GM20000 (cell line): ENCODE data around the gene RP9.

Experiments
- DNase-seq: peaks from one replicate; pipeline ENCODE4 v3.0.0; 2012; ENCODE audit warnings: low spot score
- CTCF ChIP-seq: IDR thresholded peaks from 2 replicates; pipeline ENCODE4 v1.5.1; 2012; ENCODE audit warnings: mild to moderate bottlenecking, control low read depth; ENCODE audit errors: extremely low read depth, missing control alignments

Gene RP9

DNA sequence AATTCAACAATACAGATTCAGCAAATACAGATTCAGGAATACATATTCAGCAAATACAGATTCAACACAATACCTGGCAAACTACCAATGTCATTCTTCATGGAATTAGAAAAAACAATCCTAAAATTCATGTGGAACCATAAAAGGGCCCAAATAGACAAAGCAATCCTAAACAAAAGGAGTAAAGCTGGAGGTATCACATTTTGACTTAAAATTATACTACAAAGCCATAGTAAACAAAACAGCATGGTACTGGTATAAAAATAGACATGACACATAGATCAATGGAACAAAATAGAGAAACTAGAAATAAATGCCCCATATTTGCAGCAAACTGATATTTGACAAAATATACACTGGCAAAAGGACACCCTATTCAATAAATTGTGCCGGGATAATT lies 43.2 kb downstream of the RP9 start:
- no peak for TF ChIP-seq CTCF
- DNase-seq: no peak

- TF ChIP-seq CTCF: no peak
- peak; percentile 97 for DNase-seq
Measured at GRCh38 chr7:33062782-33063443, 46.3 kb downstream of the RP9 start.

DNA sequence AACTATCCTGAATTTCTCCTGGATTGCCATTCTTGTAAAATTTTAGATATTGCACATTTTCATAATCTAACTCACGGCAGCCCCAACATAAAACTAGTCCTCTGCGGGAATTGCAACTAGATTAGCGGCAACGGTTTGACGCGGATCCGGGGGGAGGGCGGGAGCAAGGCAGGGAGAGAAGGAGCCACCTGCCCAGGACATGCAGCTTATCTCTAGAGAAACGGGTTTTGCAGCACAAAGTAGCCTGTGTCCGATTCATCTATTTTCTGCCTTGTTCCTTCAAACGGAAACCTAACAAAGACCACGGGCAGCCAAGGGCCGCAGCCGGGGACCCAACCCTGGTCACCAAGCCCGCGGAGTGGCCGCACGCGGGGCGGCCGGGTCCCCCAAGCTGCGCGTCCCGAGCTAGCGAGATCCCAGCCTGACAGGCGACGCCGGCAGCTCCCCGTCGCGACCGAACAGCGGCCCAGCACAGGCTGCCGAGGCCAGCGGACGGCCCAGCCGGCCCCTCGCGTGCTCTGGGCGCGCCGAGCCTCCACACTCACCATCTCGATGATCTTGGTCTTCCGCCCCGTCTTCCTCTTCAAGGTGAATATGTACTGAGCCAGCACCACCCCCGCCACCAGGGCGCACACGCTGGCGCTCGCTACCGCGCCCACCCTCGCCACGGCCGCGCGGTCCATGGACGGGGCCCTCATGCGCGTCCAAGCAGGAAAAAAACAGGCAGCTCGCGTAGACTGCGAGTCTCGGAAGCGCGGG lies 47.0 kb downstream of the RP9 start, which contains the start of gene NT5C3A:
NT5C3A (minus strand) TSS at position 754 of the 759 bp plus-strand sequence; CDS start at position 683, 71 bp downstream.
- no peak for TF ChIP-seq CTCF
- peak; percentile 64 for DNase-seq

DNA sequence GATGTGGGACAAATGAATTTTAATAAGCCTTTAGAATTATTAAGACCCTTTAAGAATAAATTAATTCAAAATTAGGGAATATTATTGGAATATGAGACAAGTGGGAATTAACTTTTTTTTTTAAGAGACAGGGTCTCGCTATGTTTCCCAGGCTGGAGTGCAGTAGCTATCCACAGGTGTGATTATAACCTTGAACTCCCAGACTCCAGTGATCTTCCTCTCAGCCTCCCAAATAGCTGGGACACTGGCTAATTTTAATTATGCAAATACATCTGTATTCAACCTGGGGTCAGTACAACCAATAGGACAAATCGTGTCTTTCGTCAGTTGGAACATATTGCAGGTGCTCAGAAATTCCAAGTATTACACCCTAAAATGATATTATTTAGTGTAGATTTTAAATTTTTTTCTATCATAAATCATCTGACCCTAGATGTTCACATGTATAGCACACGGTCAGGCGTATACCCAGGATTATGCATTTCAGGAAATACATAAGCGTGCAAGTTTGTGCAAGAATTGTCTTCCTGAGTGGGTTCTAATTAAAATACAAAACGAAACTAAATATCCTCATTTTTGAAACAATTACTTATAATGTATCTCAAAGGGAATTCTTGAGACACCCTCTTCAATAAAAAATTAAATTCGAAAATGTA lies 47.8 kb downstream of the RP9 start:
- DNase-seq: no peak
- no peak for TF ChIP-seq CTCF

GRCh38 chr7:33059635-33060034 lies 49.6 kb downstream of the RP9 start:
- no peak for DNase-seq
- no peak for TF ChIP-seq CTCF

DNA sequence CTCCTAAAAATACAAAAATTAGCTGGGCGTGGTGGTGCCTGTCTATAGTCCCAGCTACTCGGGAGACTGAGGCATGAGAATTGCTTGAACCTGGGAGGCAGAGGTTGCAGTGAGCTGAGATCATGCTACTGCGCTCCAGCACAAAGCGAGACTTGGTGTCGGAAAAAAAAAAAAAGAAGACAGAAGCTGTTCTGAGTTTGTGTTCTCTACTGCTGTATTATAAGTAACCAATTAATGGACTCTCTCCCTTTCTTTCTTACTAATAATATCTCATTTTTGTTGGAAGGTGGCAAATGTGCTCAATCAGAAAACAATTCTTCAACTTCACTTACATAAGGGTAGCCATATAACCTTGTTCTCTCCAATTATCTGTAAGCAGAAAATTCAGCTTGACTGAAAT lies 54.0 kb downstream of the RP9 start:
- TF ChIP-seq CTCF: no peak

More for the DNA sequence above, 54.0 kb downstream of the RP9 start:
- no peak for DNase-seq
